NCI-H2196 (cell line): Measurements from ENCODE around the gene NRXN2.

Experiments used
- DNase-seq: peaks from one replicate; lab custom pipeline; 2025; ENCODE audit not compliant: unreplicated experiment; lab: John Stamatoyannopoulos, UW

Gene NRXN2

GRCh38 chr11:64594159-64594939 is 128.6 kb downstream of the NRXN2 start:
- DNase-seq: no peak

GRCh38 chr11:64593156-64594105 is 129.6 kb downstream of the NRXN2 start:
- no peak for DNase-seq

- DNase-seq: no peak
Measured at GRCh38 chr11:64592656-64593055, 130.3 kb downstream of the NRXN2 start.

DNA sequence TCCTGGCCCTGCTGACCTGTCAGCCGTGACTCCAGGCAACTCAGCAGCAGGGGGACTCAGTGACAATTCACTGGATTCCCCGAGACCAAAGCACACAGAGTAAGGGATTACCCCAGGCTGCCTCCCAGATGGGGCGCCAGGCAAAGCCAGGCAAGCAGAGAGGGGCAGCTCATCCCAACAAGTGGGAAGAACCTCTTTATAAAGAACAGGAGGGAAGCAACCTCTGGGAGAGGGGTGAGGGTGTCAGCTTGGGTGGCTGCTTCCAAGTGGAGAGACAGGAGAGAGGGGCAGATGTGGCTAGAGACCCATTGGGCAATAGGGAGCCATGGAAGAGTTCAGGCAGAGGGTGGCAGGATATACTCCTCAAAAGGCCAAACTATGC is 130.8 kb downstream of the NRXN2 start:
- no peak for DNase-seq

DNA sequence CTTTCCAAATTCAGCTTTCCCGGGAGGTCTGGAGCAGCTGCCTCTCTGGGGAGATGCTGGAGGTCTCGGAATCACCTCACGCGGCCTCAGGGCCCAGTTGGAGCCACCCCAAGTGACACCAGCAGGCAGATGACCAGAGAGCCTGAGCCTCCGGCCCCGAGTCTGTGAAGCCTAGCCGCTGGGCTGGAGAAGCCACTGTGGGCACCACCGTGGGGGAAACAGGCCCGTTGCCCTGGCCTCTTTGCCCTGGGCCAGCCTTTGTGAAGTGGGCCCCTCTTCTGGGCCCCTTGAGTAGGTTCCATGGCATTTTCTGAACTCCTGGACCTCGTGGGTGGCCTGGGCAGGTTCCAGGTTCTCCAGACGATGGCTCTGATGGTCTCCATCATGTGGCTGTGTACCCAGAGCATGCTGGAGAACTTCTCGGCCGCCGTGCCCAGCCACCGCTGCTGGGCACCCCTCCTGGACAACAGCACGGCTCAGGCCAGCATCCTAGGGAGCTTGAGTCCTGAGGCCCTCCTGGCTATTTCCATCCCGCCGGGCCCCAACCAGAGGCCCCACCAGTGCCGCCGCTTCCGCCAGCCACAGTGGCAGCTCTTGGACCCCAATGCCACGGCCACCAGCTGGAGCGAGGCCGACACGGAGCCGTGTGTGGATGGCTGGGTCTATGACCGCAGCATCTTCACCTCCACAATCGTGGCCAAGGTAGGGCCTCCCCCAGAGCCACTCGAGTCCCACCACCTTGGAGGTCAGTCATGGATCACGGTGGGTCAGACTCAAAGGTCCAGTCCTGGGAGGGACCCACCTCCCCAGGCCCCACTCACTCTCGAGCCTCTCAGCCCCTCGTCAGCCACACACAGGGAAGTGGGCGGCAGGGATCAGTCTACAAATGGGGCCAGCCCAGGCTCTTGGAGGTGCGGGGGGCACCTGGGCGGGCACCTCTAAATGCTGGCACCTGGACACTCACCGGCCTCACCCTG is 131.5 kb downstream of the NRXN2 start:
- DNase-seq: no peak

GRCh38 chr11:64590763-64591221 is 132.2 kb downstream of the NRXN2 start, which contains the start of gene SLC22A12:
TSS of gene SLC22A12 (plus strand) at chr11:64591220. CDS start at chr11:64591557, 337 bp downstream.
- no peak for DNase-seq

GRCh38 chr11:64588701-64589100 is 134.3 kb downstream of the NRXN2 start:
- no peak for DNase-seq

GRCh38 chr11:64586366-64586765 is 136.6 kb downstream of the NRXN2 start:
- DNase-seq: no peak

DNA sequence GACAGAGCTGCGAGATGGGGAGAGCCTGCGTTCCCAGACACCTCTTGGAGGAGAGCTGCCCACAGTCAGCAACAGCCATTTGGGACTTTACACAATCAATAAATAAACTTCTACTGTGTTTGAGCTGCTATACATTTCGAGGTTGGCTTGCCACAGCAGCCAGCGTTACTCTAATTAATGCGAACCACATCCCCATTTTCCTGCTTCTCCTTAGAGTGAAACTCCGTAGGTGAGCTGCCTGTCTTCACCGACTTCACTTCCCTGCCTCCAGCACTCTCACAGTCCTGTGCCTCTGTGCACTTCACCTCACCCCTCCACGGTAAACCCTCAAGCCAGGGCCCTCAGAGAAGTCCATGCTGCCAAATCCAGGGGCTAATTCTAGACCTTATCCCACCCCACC is 137.8 kb downstream of the NRXN2 start:
- DNase-seq: no peak

GRCh38 chr11:64583296-64584262 is 139.4 kb downstream of the NRXN2 start:
- DNase-seq: no peak

- no peak for DNase-seq
Measured at GRCh38 chr11:64582885-64583284, 140.1 kb downstream of the NRXN2 start.

DNA sequence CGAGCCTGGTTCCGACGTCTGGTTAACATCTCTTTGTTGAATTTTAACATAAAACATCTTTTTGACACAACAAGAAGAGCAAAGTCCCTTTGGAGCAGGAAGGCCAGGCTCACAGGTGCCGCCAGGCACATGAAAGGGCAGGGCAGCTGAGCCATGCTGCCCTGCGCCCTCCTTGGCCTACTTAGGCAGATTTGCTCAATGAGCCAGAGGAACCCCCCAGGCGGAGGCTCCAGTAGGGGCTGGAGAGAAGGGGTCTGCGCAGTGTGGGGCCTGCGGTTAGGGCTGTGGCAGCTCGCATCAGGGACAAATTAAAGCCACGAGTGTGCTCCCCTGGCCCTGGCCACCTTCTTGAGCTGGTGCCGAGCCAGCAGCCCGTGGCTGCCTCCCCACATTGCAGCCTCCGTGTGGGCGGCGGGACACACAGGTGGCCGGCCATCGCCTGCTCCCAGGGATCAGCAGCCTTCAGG is 141.9 kb downstream of the NRXN2 start:
- no peak for DNase-seq

- no peak for DNase-seq
Measured at GRCh38 chr11:64580412-64580811, 142.6 kb downstream of the NRXN2 start.

DNA sequence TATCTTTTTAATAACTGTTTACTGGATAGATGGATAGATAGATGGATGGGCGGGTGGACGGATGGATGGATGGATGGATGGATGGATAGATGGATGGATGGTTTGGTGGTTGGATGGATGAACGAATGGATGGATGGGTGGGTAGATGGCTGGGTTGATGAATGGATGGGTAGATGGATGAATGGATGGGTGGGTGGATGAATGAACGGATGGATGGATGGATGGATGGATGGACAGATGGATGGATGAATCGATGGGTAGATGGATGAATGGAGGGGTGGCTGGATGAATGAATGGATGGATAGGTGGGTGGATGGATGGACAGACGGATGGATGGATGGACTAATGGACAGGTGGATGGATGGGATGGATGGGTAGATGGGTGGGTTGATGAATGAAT is 145.8 kb downstream of the NRXN2 start:
- no peak for DNase-seq

GRCh38 chr11:64572143-64572542 is 150.9 kb downstream of the NRXN2 start:
- DNase-seq: no peak

GRCh38 chr11:64571410-64572091 is 151.4 kb downstream of the NRXN2 start:
- DNase-seq: no peak

DNA sequence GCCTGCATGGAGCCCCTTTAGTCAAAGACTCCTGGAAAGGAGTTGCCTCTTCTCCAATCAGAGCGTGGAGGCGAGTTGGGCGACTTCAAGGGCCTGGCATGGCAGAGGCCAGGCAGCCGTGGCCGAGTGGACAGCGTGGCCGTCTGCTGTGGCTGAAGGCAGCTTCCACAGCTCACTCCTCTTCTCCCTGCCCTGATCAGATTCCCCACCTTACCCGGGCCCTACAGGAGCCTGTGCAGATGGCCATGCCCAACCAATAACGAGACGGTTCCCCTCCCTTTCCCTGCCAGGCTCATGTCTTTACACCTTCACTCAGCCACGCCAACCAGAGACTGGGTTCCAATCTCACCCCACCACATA is 152.0 kb downstream of the NRXN2 start:
- DNase-seq: no peak

DNA sequence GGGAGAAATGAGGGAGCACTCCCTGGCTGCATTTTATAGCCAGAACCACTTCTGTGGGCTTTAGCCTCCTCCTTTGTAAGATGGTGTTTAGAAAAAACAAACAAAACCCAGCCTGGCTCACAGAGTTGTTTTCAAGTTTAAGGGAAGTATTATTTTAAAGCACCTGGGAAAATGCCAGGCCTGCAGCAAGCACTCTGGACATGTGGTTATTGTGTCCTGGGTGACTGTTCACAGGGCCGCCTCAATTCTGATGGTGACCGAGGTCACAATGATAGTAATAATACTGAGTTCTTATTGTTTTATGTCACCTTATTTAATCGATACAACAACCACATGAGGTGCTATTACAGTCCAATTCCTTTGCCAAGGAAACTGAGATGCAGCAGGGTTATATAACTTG is 152.7 kb downstream of the NRXN2 start:
- no peak for DNase-seq
